HepG2 (cell line): ENCODE results near the gene USP32. TPM values are rescaled to one million over a fixed set of nuclear protein-coding genes. Genes with fewer than 3 reads are reported as not detected.
A peak's percentile ranks its signal among the peaks of the same experiment; 100 is the strongest.

Experiments
- CHCHD3 ChIP-seq: sonication (generic); formaldehyde crosslinking; IDR thresholded peaks from 2 replicates; pipeline ENCODE4 v1.8.0; 2022; ENCODE audit warnings: mild to moderate bottlenecking, missing genetic modification reagents, moderate library complexity
- HNRNPLL ChIP-seq: fragments of 200-400 bp; formaldehyde crosslinking; IDR thresholded peaks from 2 replicates; pipeline ENCODE4 v1.6.1; 2017; ENCODE audit warnings: mild to moderate bottlenecking, low read depth, low read length; ENCODE audit not compliant: poor library complexity, severe bottlenecking
- KLF9 ChIP-seq: IDR thresholded peaks from 2 replicates; pipeline ENCODE4 v1.6.1; 2016; ENCODE audit warnings: low read depth
- MYC ChIP-seq: sonication (generic); formaldehyde crosslinking; IDR thresholded peaks from 2 replicates; pipeline ENCODE4 v1.9.0; 2021; ENCODE audit warnings: missing genetic modification reagents, borderline replicate concordance
- NFAT5 ChIP-seq: sonication (generic); formaldehyde crosslinking; IDR thresholded peaks from 2 replicates; pipeline ENCODE4 v1.4.0; 2020; ENCODE audit warnings: missing genetic modification reagents
- NR3C1 ChIP-seq: sonication (generic); formaldehyde crosslinking; IDR thresholded peaks from 2 replicates; pipeline ENCODE4 v1.4.0; 2020; ENCODE audit warnings: missing genetic modification reagents
- PBX3 ChIP-seq: sonication (generic); formaldehyde crosslinking; IDR thresholded peaks from 2 replicates; pipeline ENCODE4 v1.8.1; 2023; ENCODE audit warnings: missing genetic modification reagents, inconsistent platforms, borderline replicate concordance
- RERE ChIP-seq: IDR thresholded peaks from 2 replicates; pipeline ENCODE4 v1.6.1; 2016; ENCODE audit warnings: low read depth, missing genetic modification reagents, missing compliant biosample characterization
- REXO4 ChIP-seq: sonication (generic); formaldehyde crosslinking; IDR thresholded peaks from 2 replicates; pipeline ENCODE4 v1.8.0; 2022; ENCODE audit warnings: missing genetic modification reagents, mild to moderate bottlenecking, borderline replicate concordance
- ZFY ChIP-seq: sonication (generic); formaldehyde crosslinking; IDR thresholded peaks from 2 replicates; pipeline ENCODE4 v1.4.0; 2020; ENCODE audit warnings: missing genetic modification reagents
- ZNF234 ChIP-seq: sonication (generic); formaldehyde crosslinking; conservative IDR thresholded peaks from 2 replicates; pipeline ENCODE4 v1.5.1; 2020; ENCODE audit warnings: mild to moderate bottlenecking, missing genetic modification reagents
- ZNF253 ChIP-seq: sonication (generic); formaldehyde crosslinking; IDR thresholded peaks from 2 replicates; pipeline ENCODE4 v1.8.0; 2022; ENCODE audit warnings: mild to moderate bottlenecking, missing genetic modification reagents, borderline replicate concordance
- ZNF800 ChIP-seq: sonication (generic); formaldehyde crosslinking; IDR thresholded peaks from 2 replicates; pipeline ENCODE4 v1.4.0; 2020; ENCODE audit warnings: missing genetic modification reagents
- polyA plus RNA-seq, 8 experiments: library from polyadenylated mRNA; depleted of rRNA in 3 of 8; stranded (reverse) in 7 of 8; unstranded in 1 of 8; fragments of >200 nt; fragmentation: Illumina TruSeq in 4 of 8; extraction: Trizol in 4 of 8; gene quantifications; 2 replicates each; pipeline versions ENCODE4 v1.2.1 to v1.2.3, GENCODE V29; 2011 to 2016; ENCODE audit warnings: low read depth in 4 of 8, missing spikeins in 1 of 8, mixed read lengths in 1 of 8; ENCODE audit not compliant: insufficient read depth in 1 of 8
- total RNA-seq, 5 experiments: library from RNA; depleted of rRNA; stranded (reverse); fragments of >200 nt; fragmentation: Illumina TruSeq; extraction: Trizol; gene quantifications; 2 replicates each; pipeline ENCODE4 v1.2.3, GENCODE V29; 2016; ENCODE audit warnings: low read depth in 1 of 5

Gene USP32
- total and polyA plus RNA-seq, 2 of the 13 experiments (the other 11 are each of a cell fraction or from before 2014, with no cell fraction given): 24.9 to 39.9 TPM

GRCh38 chr17:60355663-60356594, 36.0 kb downstream of the USP32 start (continued):
- TF ChIP-seq NFAT5 (CRISPR knock-in tag) (no peak), CHCHD3 (no peak), ZNF253 (CRISPR knock-in tag) (no peak), RERE (peak; percentile 47; the same call in 1 of the 2 replicates), PBX3 (no peak), ZFY (no peak), ZNF234 (CRISPR knock-in tag) (no peak), ZNF800 (CRISPR knock-in tag) (no peak), REXO4 (CRISPR knock-in tag) (no peak), MYC (CRISPR knock-in tag) (no peak), NR3C1 (CRISPR knock-in tag) (no peak), HNRNPLL (no peak), KLF9 (0 out of 2 replicates have a peak, but pooled peaks have one; percentile 31)
